IMR-90 (cell line): ENCODE data around the gene AHCYL1.

Source experiments
- BHLHE40 ChIP-seq: fragments of 150-350 bp; IDR thresholded peaks from 2 replicates; pipeline ENCODE4 v1.6.1; 2016; ENCODE audit warnings: mild to moderate bottlenecking, low read depth, low read length
- CEBPB ChIP-seq: IDR thresholded peaks from 2 replicates; pipeline ENCODE4 v1.6.1; 2012; ENCODE audit warnings: low read depth, low read length, improper control_type of control experiment
- CHD1 ChIP-seq: IDR thresholded peaks from 2 replicates; pipeline ENCODE4 v1.6.1; 2012; ENCODE audit warnings: low read depth, low read length, improper control_type of control experiment
- MAFK ChIP-seq: IDR thresholded peaks from 2 replicates; pipeline ENCODE4 v1.6.1; 2012; ENCODE audit warnings: low read depth, low read length, improper control_type of control experiment
- MAZ ChIP-seq: IDR thresholded peaks from 2 replicates; pipeline ENCODE4 v1.6.1; 2012; ENCODE audit warnings: low read depth, mild to moderate bottlenecking, low read length, improper control_type of control experiment, moderate library complexity, borderline replicate concordance
- MXI1 ChIP-seq: IDR thresholded peaks from 2 replicates; pipeline ENCODE4 v1.6.1; 2012; ENCODE audit warnings: low read depth, mild to moderate bottlenecking, low read length, moderate library complexity, borderline replicate concordance
- POLR2A ChIP-seq: IDR thresholded peaks from 2 replicates; pipeline ENCODE4 v1.6.1; 2012; ENCODE audit warnings: mild to moderate bottlenecking, low read depth, low read length
- RAD21 ChIP-seq: IDR thresholded peaks from 2 replicates; pipeline ENCODE4 v1.6.1; 2012; ENCODE audit warnings: low read length, improper control_type of control experiment
- RCOR1 ChIP-seq: IDR thresholded peaks from 2 replicates; pipeline ENCODE4 v1.6.1; 2012; ENCODE audit warnings: mild to moderate bottlenecking, low read length, improper control_type of control experiment; ENCODE audit not compliant: insufficient replicate concordance
- RFX5 ChIP-seq: IDR thresholded peaks from 2 replicates; pipeline ENCODE4 v1.8.0; 2012; ENCODE audit warnings: low read depth, mild to moderate bottlenecking, low read length, moderate library complexity
- SMC3 ChIP-seq: fragments of 150-350 bp; IDR thresholded peaks from 2 replicates; pipeline ENCODE4 v1.6.1; 2016; ENCODE audit warnings: low read depth, mild to moderate bottlenecking, antibody characterized with exemption, low read length, moderate library complexity
- TF ChIP-seq, protein P1 (sequence below): conservative IDR thresholded peaks from 2 replicates; pipeline ENCODE4 v1.5.1; 2012; ENCODE audit warnings: mild to moderate bottlenecking, low read depth, low read length, improper control_type of control experiment
- TF ChIP-seq, protein P2 (sequence below): fragments of 150-350 bp; IDR thresholded peaks from 2 replicates; pipeline ENCODE4 v1.6.1; 2017; ENCODE audit warnings: mild to moderate bottlenecking, antibody characterized with exemption, low read length, low read depth

DNA sequence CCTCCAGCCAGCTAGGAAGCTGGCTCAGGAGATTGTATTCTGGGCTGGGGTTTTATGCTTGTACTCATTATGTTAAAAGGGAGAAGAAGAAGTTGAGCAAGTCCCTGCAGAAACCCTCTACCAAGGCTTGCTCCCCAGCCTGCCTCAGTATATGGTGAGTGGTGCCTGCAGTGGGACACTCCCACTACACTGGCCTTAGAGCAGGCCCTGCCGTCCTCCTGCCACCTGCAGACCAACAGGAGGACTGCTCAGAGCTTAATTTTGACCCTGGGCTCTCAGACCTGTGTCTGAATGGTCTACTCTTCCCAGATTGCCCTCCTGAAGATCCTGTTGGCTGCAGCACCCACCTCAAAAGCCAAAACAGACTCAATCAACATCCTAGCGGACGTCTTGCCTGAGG lies 62.9 kb downstream of the AHCYL1 start:
- TF ChIP-seq, protein P1, sequence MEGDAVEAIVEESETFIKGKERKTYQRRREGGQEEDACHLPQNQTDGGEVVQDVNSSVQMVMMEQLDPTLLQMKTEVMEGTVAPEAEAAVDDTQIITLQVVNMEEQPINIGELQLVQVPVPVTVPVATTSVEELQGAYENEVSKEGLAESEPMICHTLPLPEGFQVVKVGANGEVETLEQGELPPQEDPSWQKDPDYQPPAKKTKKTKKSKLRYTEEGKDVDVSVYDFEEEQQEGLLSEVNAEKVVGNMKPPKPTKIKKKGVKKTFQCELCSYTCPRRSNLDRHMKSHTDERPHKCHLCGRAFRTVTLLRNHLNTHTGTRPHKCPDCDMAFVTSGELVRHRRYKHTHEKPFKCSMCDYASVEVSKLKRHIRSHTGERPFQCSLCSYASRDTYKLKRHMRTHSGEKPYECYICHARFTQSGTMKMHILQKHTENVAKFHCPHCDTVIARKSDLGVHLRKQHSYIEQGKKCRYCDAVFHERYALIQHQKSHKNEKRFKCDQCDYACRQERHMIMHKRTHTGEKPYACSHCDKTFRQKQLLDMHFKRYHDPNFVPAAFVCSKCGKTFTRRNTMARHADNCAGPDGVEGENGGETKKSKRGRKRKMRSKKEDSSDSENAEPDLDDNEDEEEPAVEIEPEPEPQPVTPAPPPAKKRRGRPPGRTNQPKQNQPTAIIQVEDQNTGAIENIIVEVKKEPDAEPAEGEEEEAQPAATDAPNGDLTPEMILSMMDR, result no peak
- TF ChIP-seq SMC3, result no peak
- TF ChIP-seq POLR2A, result no peak
- TF ChIP-seq CEBPB, result no peak
- TF ChIP-seq MAFK, result no peak
- no peak for TF ChIP-seq MAZ
- TF ChIP-seq RFX5, result no peak
- TF ChIP-seq BHLHE40, result no peak
- no peak for TF ChIP-seq MXI1
- TF ChIP-seq CHD1, result no peak
- no peak for TF ChIP-seq RAD21
- TF ChIP-seq, protein P2, sequence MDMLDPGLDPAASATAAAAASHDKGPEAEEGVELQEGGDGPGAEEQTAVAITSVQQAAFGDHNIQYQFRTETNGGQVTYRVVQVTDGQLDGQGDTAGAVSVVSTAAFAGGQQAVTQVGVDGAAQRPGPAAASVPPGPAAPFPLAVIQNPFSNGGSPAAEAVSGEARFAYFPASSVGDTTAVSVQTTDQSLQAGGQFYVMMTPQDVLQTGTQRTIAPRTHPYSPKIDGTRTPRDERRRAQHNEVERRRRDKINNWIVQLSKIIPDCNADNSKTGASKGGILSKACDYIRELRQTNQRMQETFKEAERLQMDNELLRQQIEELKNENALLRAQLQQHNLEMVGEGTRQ, result no peak
- TF ChIP-seq RCOR1, result no peak
